Measurements from ENCODE around the gene TDRD15. TPM values are rescaled to one million over a fixed set of nuclear protein-coding genes. Genes with fewer than 3 reads are reported as not detected.
"Not testable (repeated sequence)": the region's sequence is repeated elsewhere in the genome, so short reads cannot be mapped to it uniquely, and the experiment has no call there.

TDRD15 gene
- not detected in 2 replicates for total RNA-seq (2014; rRNA removed; shearing (Covaris generic))

DNA sequence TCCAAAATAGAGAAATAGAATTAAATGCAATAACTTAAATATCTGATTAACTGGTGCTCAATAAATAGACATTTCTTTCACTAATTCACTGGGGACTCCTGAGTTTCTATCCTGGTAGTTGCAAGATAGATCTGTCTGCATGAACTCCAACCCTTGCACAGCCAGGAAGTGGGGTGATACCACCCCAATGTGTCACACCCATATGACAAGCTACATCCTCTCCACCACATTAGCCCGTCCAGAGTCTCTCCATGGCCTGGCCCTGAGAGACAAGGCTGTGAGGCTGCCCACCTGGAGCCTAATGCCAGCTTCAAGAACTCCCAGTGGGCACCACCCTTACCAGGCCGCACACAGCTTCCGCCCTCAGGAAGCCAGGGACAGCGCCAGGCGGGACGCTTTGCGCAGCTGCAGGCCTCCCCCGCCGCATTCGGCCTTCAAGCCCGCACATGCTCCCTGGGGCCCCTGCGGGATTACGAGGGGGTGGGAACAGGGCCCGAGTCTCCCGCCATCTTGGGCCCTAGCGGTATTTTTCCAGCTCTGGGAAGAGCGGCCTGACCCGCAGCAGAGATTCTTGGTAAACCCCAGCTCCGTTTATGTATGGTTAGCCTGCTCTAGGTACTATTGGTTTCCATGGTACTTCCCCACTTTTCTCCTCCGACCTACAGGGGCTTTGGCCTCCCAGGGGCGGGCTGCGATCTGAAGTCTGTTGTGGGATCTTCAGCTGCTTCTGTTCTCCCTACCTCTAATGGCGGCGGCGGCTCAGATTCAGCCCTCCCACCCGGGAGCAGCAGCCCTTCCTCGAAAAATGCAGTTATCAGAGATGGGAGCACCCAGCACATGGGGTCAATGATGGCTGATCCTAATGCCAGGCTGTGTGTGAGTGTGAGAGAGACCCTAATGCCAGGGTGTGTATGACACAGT lies at the start of gene TDRD15:
Gene TDRD15, plus strand, starts transcription at position 496 of the 921 bp plus-strand sequence. CDS start 13,500 bp downstream, outside the sequence.
- H3K36me3 ChIP-seq = no peaks in the 10 kb centered on the region
- H3K9me3 ChIP-seq (replicated peaks) = no peaks in the 10 kb centered on the region
- no peak for DNase-seq (ENCODE audit: low read depth in 1 of 2, low spot score in 2 of 2)
- peaks cover 5% of the 10 kb centered on the region; the same call in 1 of the 2 replicates for H3K27me3 ChIP-seq (replicated peaks)
- no peak within 1 kb of the TSS for H3K27ac ChIP-seq
- H3K4me3 ChIP-seq = no peak within 1 kb of the TSS
- no peaks in the 10 kb centered on the region for H3K4me1 ChIP-seq (replicated peaks)

DNA sequence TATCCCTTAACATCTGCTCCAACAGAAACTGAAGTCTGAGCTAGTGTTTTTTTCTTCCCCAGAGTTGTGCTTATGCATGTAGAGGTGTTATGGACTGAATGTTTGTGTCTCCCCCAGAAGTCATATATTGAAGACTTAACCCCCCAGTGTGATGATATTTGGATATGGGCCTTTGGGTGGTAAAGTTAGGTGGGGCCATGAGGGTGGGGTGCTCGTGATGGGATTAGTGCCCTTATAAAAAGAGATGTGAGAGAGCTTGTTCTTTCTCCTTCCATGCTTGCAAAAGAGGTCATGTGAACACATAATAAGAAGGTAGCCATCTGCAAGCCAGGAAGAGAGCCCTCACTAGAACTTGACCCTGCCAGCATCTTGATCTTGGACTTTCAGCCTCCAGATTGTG lies 45.5 kb upstream of the TDRD15 start:
- H3K9me3 ChIP-seq (replicated peaks) = no peaks in the 10 kb centered on the region
- H3K36me3 ChIP-seq = no peaks in the 10 kb centered on the region

DNA sequence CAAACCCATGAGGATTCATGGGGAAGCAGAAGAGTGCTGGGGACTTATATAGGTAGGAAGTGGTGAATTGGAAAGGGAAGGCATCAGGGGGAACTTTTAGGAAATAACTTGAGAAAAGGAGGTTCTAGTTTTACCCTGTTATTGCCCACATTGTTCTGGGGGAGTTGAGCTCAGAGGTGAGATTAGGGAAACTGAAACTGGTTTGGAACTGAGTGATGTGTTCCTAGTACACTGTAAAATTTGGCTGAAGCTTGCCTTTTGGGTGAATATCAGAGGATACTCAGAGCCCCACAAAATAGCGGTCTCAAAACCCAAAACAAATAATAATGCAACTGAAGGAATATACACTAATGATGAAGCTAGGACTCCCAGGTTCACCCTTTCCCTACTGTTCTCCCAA lies 40.3 kb upstream of the TDRD15 start:
- Histone ChIP-seq H3K4me3 (no peak overlapping the region), H3K4me1 (replicated peaks) (no peaks in the 10 kb centered on the region), H3K27ac (no peak overlapping the region), H3K27me3 (replicated peaks) (no peaks in the 10 kb centered on the region), H3K36me3 (no peaks in the 10 kb centered on the region), H3K9me3 (replicated peaks) (no peaks in the 10 kb centered on the region)
- no peak for DNase-seq (ENCODE audit: low read depth in 1 of 2, low spot score in 2 of 2)

More for the DNA sequence above, 45.5 kb upstream of the TDRD15 start:
- Histone ChIP-seq H3K27ac (no peak overlapping the region), H3K4me1 (replicated peaks) (no peaks in the 10 kb centered on the region), H3K27me3 (replicated peaks) (no peaks in the 10 kb centered on the region), H3K4me3 (no peak overlapping the region)
- DNase-seq (ENCODE audit: low read depth in 1 of 2, low spot score in 2 of 2) = no peak

DNA sequence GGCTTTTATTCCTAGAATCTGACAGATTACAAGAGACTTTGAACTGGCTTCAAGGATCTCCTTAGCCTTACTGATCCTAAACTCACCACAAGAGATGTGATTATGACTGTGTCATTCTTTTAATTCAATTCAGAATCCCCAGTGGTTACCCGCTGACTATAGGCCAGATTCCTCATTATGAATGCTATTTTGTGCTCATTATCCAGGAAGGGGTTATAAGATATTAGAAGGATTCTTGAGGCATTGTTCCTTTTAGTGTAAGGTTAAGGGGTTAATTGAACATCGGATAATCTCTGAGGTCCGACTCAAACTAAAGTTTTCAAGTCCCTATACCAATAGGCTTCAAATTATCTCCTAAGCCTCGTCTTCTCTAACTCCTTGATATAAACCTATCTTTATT lies 39.4 kb upstream of the TDRD15 start:
- no peaks in the 10 kb centered on the region for H3K27me3 ChIP-seq (replicated peaks)
- H3K4me3 ChIP-seq = no peak overlapping the region
- H3K4me1 ChIP-seq (replicated peaks) = no peaks in the 10 kb centered on the region
- H3K27ac ChIP-seq = no peak overlapping the region
- DNase-seq (ENCODE audit: low read depth in 1 of 2, low spot score in 2 of 2) = no peak
- H3K36me3 ChIP-seq = no peaks in the 10 kb centered on the region
- no peaks in the 10 kb centered on the region for H3K9me3 ChIP-seq (replicated peaks)

DNA sequence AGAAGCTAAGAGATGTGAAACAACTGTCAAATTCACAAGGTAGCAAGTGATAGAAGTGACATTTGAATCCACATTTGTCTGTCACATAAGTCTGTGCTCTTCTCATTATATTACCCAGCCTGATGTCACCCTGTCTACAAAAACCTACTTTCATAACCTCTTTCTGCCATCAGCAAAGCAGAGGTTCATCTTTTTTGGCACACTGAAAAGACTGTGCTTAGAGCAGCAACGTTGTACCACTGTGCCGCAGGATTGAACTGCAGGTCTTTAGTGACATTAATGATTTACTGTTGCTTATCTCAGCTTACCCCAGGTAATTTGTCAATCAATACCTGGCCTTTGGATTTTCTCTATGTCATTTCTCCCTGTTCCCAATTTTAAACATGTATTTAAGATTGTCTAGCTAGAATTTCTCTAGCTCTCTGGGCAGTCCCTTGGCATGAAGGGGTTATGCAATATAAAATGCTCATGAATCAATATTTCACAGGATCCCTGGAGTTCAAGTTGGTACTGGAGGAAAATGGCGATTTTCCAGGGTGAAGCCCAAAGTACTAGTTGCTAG lies 31.4 kb upstream of the TDRD15 start:
- Histone ChIP-seq H3K4me1 (replicated peaks) (no peaks in the 10 kb centered on the region), H3K36me3 (no peaks in the 10 kb centered on the region), H3K27me3 (replicated peaks) (peaks cover 4% of the 10 kb centered on the region; the same call in 1 of the 2 replicates), H3K27ac (no peak overlapping the region), H3K4me3 (no peak overlapping the region), H3K9me3 (replicated peaks) (no peaks in the 10 kb centered on the region)
- DNase-seq (ENCODE audit: low read depth in 1 of 2, low spot score in 2 of 2) = no peak

DNA sequence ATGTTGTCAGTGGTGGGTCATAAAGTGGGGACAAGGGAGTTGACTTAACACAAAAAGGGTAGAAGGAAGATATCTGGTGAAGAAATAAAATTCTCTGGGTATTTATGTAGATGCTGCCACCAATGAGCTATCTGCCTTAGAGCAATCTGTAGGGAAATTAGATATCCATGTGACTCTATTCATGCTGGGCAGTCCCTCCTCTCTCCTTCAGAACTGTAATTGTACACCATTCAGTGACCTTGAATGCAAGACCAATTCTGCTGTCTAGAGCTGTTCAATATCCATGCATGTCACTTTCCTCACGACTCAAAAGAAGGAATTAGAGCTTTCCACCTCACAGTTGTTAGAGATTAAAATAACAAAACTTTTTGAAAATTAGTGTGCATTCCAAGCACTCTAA lies 28.6 kb upstream of the TDRD15 start:
- Histone ChIP-seq H3K36me3 (no peaks in the 10 kb centered on the region), H3K4me3 (no peak overlapping the region), H3K4me1 (replicated peaks) (no peaks in the 10 kb centered on the region), H3K27me3 (replicated peaks) (peaks cover 4% of the 10 kb centered on the region; the same call in 1 of the 2 replicates), H3K9me3 (replicated peaks) (no peaks in the 10 kb centered on the region), H3K27ac (no peak overlapping the region)
- no peak for DNase-seq (ENCODE audit: low read depth in 1 of 2, low spot score in 2 of 2)

DNA sequence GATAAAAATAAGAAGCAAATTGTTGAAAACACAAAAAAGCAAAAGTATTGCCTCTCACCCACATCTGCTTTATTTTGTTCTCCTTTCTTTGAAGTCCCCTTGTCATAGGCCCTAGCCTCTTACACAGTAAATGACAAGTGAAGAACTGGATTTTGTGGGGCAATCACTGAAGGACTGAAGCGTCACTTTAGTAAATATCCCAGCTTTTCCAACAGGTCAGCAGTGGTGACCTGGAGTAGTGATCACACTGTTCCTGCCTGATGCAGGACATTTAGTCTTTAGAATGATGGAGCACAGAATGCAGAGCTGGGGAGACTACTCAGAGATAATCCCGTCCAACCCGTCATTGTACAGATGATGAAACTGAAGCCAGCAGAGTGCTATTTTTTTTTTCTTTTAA lies 28.1 kb upstream of the TDRD15 start:
- 0 out of 2 replicates have a peak, but pooled peaks cover 4% of the 10 kb centered on the region for H3K27me3 ChIP-seq (replicated peaks)
- H3K36me3 ChIP-seq = no peaks in the 10 kb centered on the region
- H3K4me3 ChIP-seq = no peak overlapping the region
- no peaks in the 10 kb centered on the region for H3K4me1 ChIP-seq (replicated peaks)
- DNase-seq (ENCODE audit: low read depth in 1 of 2, low spot score in 2 of 2) = no peak
- no peaks in the 10 kb centered on the region for H3K9me3 ChIP-seq (replicated peaks)
- H3K27ac ChIP-seq = no peak overlapping the region

DNA sequence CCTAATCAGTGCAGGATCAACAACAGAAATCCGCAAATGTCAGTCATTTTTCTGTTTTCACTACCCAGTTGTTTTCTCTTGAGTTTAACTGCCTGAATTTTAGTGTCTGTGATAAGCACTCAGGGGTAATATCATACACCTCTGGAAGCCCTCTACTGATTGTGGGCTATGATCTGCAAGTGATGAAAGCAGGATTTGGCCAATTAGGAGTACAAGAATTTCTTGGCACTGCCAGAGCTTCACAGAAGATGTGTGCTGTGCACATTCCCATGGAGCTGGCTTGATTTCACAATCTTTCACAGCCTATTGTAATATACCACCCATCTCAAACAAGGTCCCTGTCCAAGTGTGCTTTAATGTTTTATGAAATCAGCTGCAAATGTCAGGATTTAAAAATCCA lies 27.3 kb upstream of the TDRD15 start:
- Histone ChIP-seq H3K4me3 (no peak overlapping the region), H3K4me1 (replicated peaks) (no peaks in the 10 kb centered on the region), H3K27ac (no peak overlapping the region), H3K27me3 (replicated peaks) (0 out of 2 replicates have a peak, but pooled peaks cover 4% of the 10 kb centered on the region), H3K9me3 (replicated peaks) (no peaks in the 10 kb centered on the region), H3K36me3 (no peaks in the 10 kb centered on the region)
- no peak for DNase-seq (ENCODE audit: low read depth in 1 of 2, low spot score in 2 of 2)

DNA sequence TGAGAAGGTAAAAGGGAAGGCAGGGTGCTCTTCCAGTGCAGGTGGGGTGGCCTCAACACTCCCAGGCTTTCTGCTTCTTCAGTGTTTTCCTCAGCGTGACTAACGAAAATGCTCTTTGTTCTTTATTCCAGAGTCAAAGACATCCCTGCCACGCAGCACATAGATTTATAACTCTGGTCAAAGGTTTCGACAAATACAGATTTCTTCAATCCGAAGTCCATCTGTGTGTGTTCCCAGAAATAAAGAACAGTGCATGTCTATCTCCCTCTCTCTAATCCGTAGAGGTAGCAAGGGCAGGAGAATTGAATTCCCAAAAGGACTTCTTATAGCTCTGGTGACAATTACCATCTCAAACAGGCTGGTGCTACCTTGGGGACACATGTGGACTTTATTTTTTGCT lies 26.4 kb upstream of the TDRD15 start:
- 0 out of 2 replicates have a peak, but pooled peaks cover 4% of the 10 kb centered on the region for H3K27me3 ChIP-seq (replicated peaks)

DNA sequence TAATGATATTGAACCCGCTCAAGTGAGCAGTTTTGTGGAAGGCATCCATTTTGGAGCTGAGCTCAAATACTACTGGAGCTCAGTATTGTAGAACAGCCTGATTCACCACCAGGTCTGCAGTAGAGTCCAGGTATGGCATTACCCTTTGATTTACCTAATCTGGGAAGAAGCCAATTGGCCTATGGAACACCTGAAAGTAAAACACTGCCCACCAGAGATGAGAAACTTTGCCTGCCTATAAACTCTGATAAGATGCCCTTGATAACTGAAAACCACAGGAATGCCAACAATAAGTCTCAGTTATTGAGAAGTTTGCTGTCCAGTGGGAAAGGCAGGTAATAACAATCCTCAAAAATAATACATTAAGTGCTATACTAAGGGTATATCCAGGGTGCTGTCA lies 25.5 kb upstream of the TDRD15 start:
- Histone ChIP-seq H3K9me3 (replicated peaks) (no peaks in the 10 kb centered on the region), H3K27ac (no peak overlapping the region), H3K4me1 (replicated peaks) (no peaks in the 10 kb centered on the region), H3K36me3 (no peaks in the 10 kb centered on the region), H3K4me3 (no peak overlapping the region), H3K27me3 (replicated peaks) (0 out of 2 replicates have a peak, but pooled peaks cover 4% of the 10 kb centered on the region)
- no peak for DNase-seq (ENCODE audit: low read depth in 1 of 2, low spot score in 2 of 2)

More for the DNA sequence above, 26.4 kb upstream of the TDRD15 start:
- no peak for DNase-seq (ENCODE audit: low read depth in 1 of 2, low spot score in 2 of 2)
- no peaks in the 10 kb centered on the region for H3K36me3 ChIP-seq
- H3K27ac ChIP-seq = no peak overlapping the region
- H3K9me3 ChIP-seq (replicated peaks) = no peaks in the 10 kb centered on the region
- H3K4me1 ChIP-seq (replicated peaks) = no peaks in the 10 kb centered on the region
- no peak overlapping the region for H3K4me3 ChIP-seq

DNA sequence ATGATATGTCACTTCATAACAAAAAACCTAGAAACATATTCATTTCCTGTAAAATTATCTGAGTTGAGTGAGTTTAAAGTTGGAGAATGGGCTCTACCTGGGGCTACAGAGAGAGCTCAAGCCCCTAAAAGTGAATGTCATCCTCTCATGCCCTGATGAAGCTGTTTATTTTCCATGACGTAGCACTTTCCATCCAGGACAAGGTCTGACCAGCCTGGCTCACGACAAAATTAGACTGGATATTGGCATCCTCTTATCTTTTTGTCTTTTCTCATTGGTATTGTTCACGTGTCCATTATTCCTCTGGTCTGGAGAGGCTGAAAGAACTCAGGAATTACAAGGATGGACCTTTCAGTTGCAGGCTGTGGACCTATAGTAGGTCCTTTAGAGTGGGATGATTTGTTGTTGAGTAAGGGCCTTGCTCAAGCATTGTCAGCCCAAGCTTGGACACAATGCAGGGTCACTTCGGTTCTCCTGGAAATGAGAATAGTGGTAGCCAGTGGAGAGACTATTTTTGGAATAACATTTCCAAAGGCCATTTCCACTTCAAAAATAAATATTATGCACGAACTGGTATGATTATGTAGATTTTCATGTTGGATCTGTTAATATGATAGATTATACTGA lies 24.4 kb upstream of the TDRD15 start:
- DNase-seq (ENCODE audit: low read depth in 1 of 2, low spot score in 2 of 2) = no peak
- Histone ChIP-seq H3K4me1 (replicated peaks) (no peaks in the 10 kb centered on the region), H3K36me3 (no peaks in the 10 kb centered on the region), H3K27me3 (replicated peaks) (no peaks in the 10 kb centered on the region), H3K4me3 (no peak overlapping the region), H3K9me3 (replicated peaks) (no peaks in the 10 kb centered on the region), H3K27ac (no peak overlapping the region)

DNA sequence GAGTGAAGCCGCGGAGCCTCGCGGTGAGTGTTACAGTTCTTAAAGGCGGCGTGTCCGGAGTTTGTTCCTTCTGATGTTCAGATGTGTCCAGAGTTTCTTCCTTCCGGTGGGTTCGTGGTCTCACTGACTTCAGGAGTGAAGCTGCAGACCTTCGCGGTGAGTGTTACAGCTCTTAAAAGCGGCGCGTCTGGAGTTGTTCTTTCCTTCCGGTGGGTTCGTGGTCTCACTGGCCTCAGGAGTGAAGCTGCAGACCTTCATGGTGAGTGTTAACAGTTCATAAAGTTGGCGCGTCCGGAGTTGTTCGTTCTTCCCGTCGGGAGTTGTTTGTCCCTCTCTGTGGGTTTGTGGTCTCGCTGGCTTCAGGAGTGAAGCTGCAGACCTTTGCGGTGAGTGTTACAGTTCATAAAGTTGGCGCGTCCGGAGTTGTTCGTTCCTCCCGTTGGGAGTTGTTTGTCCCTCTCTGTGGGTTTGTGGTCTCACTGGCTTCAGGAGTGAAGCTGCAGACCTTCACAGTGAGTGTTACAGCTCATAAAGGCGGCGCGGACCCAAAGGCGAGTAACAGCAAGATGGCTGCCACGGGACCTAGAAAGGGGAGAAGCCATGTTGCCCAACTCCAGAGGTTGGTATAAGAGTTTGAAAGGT lies 22.1 kb upstream of the TDRD15 start:
- DNase-seq (ENCODE audit: low read depth in 1 of 2, low spot score in 2 of 2); H3K9me3 ChIP-seq (replicated peaks); H3K36me3 ChIP-seq; H3K4me1 ChIP-seq (replicated peaks); H3K27ac ChIP-seq; H3K27me3 ChIP-seq (replicated peaks); H3K4me3 ChIP-seq: not testable (repeated sequence)

DNA sequence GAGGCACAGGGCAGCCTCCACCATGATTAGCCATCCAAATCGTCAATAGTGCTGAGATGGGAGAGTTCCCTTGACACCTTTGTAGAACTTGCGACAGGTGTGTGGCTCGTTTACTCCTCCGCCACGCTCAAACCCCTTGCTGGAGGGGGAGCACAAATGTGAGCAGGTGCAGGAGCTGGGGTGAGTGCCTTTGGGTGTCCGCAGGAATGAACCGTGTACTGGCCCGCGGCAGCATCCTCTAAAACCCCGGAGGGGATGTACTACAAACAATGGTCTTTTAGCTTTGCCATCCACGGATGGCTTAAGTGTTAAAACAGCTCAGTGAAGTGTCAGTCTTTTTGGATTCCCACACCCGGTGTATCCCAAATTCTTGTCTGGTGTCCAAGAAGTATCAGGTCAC lies 21.4 kb upstream of the TDRD15 start:
- Histone ChIP-seq H3K4me1 (replicated peaks) (no peaks in the 10 kb centered on the region), H3K27ac (no peak overlapping the region), H3K4me3 (no peak overlapping the region), H3K36me3 (no peaks in the 10 kb centered on the region), H3K9me3 (replicated peaks) (no peaks in the 10 kb centered on the region), H3K27me3 (replicated peaks) (no peaks in the 10 kb centered on the region)
- DNase-seq (ENCODE audit: low read depth in 1 of 2, low spot score in 2 of 2) = no peak

Data from SJSA1 (cell line).